Endothelial cell of coronary artery (primary cell): ENCODE data around the gene ACYP1. TPM values are rescaled to one million over a fixed set of nuclear protein-coding genes. Genes with fewer than 3 reads are reported as not detected.

Source experiments
- total RNA-seq: library from RNA; depleted of rRNA; stranded (reverse); fragments of >200 nt; gene quantifications from 2 replicates; pipeline ENCODE4 v1.2.3, GENCODE V29; 2014

Gene ACYP1
- total RNA-seq = 8.4 and 10.8 TPM in 2 replicates

DNA sequence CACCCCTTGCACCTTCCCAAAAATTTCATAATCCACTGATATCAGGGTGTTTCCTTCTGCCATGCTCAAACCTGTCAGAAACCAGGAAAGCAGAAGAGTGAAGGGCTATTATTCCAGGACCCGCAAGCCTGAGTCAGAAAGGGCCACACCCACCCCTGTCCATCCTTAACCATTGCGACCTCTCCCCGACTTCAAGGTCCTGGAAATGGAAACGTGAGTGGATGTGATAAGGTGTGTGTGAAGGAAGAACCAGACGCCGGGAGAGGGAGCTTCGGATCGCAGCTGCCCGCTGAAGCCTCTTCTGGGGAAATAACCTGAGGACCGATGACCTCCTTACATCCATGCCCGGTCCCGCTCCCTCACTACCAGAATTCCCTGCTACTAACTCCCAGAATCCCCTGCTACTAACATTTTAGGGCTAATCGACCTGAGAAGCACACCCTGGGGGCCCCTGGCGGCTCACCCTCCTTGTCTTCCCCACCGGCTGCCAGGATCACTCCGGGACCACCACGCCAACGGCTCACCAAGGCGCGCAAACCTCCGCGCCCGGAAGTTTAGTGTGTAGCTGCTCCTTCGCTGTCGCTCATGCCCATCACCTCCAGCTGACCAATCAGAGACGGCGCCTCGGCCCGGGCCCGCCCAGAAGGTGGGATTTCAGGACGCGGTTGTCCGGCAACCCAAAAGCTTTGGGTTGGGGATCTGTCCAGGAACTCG lies at the start of gene ACYP1:
ACYP1 (minus strand) TSS at position 534 of the 714 bp plus-strand sequence; CDS start at position 63, 471 bp downstream.

DNA sequence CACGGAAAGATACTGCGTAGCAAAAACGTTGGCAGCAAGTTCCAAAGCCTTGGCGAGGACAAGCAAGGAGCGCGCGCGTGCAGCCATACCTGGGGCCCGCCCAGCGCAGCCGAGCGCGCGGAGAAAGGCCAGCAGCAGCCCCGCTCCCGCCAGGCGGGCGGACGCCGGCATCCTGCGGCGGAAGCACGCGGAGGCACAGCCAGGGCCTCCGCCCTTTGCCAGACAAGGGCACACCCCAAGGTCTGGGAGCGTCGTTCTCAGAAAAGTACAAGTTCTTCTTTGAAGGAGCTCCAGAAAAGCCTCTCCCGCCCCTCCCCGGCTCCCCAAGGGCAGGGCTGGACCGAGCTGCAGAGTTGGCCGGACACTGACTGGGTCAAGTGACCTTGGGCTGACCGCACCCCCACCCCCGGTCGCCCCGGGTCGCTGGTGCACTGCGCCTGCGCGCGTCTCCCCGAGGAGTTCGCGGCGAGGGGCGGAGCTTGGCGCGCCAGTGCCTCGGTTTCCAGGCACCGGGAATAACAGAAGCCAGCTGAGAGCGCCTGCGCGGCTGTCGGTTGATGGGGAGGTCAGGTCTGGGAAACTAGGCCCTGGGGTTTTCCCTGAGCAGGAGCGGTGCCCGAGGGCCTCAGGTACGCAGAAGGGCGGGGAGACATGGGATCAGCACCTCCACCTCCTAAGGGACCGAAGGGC lies 5.4 kb upstream of the ACYP1 start, which contains the start of gene ZC2HC1C:
ZC2HC1C (plus strand) TSS at position 521 of the 690 bp plus-strand sequence. CDS start 933 bp downstream, outside the sequence.

DNA sequence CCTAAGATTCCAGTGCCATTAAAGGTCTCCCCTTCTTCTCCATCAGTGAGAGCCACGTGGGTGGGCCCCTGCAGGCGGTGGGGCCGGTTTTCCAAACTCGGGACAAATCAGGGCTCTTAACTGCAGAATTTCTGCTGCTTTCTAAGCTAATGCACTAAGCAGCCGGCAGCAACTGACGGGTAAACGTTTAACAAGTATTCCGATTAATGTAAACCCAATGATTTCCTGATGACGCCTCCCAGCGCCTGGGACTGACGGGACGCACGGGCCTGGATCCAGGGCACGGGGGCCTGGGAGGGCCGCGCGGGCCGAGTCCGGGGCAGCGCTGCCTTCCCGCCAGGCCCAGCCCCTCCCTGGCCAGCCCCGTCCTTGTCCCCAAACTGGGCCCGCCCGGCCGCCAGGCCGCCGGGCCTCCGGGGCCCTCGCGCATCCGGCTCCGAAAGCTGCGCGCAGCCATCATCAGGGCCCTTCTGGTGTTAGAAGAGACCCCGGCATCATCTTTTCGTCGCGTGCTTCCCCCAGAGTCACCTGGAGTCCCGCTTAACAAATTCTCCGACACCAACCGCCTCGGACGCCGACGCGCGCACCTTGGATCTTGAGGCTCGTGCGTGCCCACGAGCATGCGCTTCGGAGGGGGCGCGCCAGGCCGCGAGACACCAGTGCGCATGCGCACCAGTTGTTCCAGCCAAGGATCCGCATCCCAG lies 12.8 kb downstream of the ACYP1 start, which contains the start of gene MLH3:
MLH3 (minus strand) TSS at position 616 of the 704 bp plus-strand sequence. CDS start 1,812 bp downstream, outside the sequence.

Other genes starting within 250 kb of the ACYP1 start
- not detected in 2 replicates for gene PROX2, start 187.9 kb downstream of the ACYP1 start, total RNA-seq
- 50.0 and 63.7 TPM in 2 replicates for gene DLST, start 182.1 kb downstream of the ACYP1 start, total RNA-seq
- gene RPS6KL1, start 140.8 kb downstream of the ACYP1 start, total RNA-seq = 6.1 and 11.8 TPM in 2 replicates
- 285 and 395 TPM in 2 replicates for gene PGF, start 108.4 kb downstream of the ACYP1 start, total RNA-seq
- 160 and 165 TPM in 2 replicates for gene EIF2B2, start 61.1 kb downstream of the ACYP1 start, total RNA-seq
- gene MLH3, start 12.6 kb downstream of the ACYP1 start, total RNA-seq = 12.8 and 21.7 TPM in 2 replicates
- gene ZC2HC1C, start 5.6 kb upstream of the ACYP1 start, total RNA-seq = 0.90 and 0.94 TPM in 2 replicates
- gene NEK9, start 63.0 kb upstream of the ACYP1 start, total RNA-seq = 31.2 and 70.6 TPM in 2 replicates
- gene TMED10, start 112.6 kb upstream of the ACYP1 start, total RNA-seq = 146 and 155 TPM in 2 replicates
- 2.2 and 3.8 TPM in 2 replicates for gene FOS, start 214.8 kb upstream of the ACYP1 start, total RNA-seq